ENCODE measurements around the gene MTFP1.
"Not testable (repeated sequence)": the region's sequence is repeated elsewhere in the genome, so short reads cannot be mapped to it uniquely, and the experiment has no call there.

The MTFP1 gene

GRCh38 chr22:30455075-30455840 lies 29.7 kb downstream of the MTFP1 start:
- DNase-seq (ENCODE audit: low spot score) = no peak

- no peak for DNase-seq (ENCODE audit: low spot score)
Observed at GRCh38 chr22:30457981-30458380, 32.4 kb downstream of the MTFP1 start.

GRCh38 chr22:30459181-30460052 lies 33.8 kb downstream of the MTFP1 start:
- DNase-seq (ENCODE audit: low spot score) = no peak

GRCh38 chr22:30460147-30460546 lies 34.6 kb downstream of the MTFP1 start:
- DNase-seq (ENCODE audit: low spot score) = no peak

GRCh38 chr22:30460555-30460954 lies 35.0 kb downstream of the MTFP1 start:
- DNase-seq (ENCODE audit: low spot score) = not testable (repeated sequence)

- DNase-seq (ENCODE audit: low spot score) = no peak
Observed at GRCh38 chr22:30469165-30469564, 43.6 kb downstream of the MTFP1 start.

GRCh38 chr22:30470655-30471054 lies 45.1 kb downstream of the MTFP1 start:
- no peak for DNase-seq (ENCODE audit: low spot score)

- no peak for DNase-seq (ENCODE audit: low spot score)
Observed at GRCh38 chr22:30471616-30472318, 46.2 kb downstream of the MTFP1 start, which contains the start of gene SEC14L3. SEC14L3 (minus strand) TSS chr22:30472017; CDS start chr22:30471958, 59 bp downstream.

GRCh38 chr22:30472994-30473720 lies 47.6 kb downstream of the MTFP1 start:
- DNase-seq (ENCODE audit: low spot score) = no peak

GRCh38 chr22:30474121-30474520 lies 48.6 kb downstream of the MTFP1 start:
- no peak for DNase-seq (ENCODE audit: low spot score)

GRCh38 chr22:30474683-30475424 lies 49.3 kb downstream of the MTFP1 start:
- DNase-seq (ENCODE audit: low spot score) = no peak

Measured in CD4-positive, alpha-beta T cell treated with Interleukin-6 at 100 ng/mL for 8 hours (primary cell).